Stimulated activated CD4-positive, alpha-beta T cell treated with anti-CD3 and anti-CD28 coated beads, Interleukin-12 subunit alpha, Interleukin-12 subunit beta, amount 100 ng/mL, for 48 hours (primary cell): ENCODE measurements around the gene NEU2.
A peak's percentile ranks its signal among the peaks of the same experiment; 100 is the strongest.
"Not testable (repeated sequence)": the region's sequence is repeated elsewhere in the genome, so short reads cannot be mapped to it uniquely, and the experiment has no call there.

Experiments used
- DNase-seq, 3 donors: peaks; one replicate each; pipeline ENCODE4 v3.0.0-alpha.2; 2020; ENCODE audit warnings: low read depth in 2 of 3, low spot score in 1 of 3

NEU2 gene

GRCh38 chr2:233010569-233011267 lies 21.8 kb upstream of the NEU2 start:
- no peak for DNase-seq

DNA sequence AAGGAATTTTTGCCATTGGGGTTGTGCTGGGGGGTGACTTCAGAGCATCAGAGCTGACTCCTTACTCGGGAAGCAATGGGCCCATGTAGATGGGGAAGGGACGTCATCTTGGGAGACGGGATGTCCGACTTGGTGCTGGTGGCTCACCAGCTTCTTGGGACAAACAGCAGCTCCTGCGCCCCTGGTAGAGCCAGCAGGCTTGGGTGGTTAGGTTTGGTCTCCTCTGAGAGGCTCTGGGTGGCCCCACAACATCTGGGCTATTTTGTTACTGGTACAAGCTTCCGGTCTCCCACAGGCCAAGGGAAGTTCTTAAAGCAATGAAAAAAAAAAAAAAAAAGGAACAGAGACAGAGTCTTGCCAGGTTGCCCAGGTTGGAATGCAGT lies 21.2 kb upstream of the NEU2 start:
- no peak for DNase-seq

- DNase-seq, result no peak
Observed at GRCh38 chr2:233011702-233012131, 20.8 kb upstream of the NEU2 start.

DNA sequence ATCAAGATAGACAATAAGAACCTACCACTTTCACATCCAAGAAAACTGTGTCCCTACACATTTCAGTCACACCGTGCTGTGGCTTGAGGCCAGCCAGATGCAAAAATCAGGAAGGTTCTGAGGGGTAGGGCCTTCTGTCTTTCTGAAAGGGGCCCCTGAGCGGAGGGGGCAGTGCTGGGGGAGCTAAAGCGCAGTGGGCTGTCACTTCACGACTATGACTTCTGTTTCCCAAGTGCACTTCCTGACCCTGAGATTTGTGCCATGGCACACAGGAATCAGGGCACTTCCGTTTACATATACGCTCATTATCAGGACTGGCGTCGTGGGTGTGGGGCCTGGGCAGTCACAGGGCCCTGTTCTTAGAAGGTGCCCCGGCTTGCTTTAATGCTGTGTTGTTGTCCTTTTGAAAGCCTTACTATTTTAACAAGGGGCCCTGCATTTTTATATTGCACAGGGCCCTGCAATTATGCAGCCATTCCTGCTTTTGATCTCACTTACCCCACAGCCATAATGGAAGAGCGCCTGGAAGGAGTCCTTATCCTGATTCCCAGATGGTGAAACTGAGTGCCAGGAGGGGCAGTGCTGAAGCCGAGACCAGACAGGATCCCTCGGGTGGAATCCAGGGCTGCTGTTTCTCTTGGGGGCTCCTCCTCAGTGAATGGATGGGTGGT lies 20.0 kb upstream of the NEU2 start:
- DNase-seq, result no peak

GRCh38 chr2:233013027-233013461 lies 19.4 kb upstream of the NEU2 start, which contains the start of gene NGEF:
Gene NGEF, minus strand, starts transcription at chr2:233013256. Its CDS starts 38,366 bp downstream, at chr2:232974890.
- DNase-seq, result no peak

GRCh38 chr2:233013650-233014049 lies 18.8 kb upstream of the NEU2 start:
- DNase-seq, result no peak

DNA sequence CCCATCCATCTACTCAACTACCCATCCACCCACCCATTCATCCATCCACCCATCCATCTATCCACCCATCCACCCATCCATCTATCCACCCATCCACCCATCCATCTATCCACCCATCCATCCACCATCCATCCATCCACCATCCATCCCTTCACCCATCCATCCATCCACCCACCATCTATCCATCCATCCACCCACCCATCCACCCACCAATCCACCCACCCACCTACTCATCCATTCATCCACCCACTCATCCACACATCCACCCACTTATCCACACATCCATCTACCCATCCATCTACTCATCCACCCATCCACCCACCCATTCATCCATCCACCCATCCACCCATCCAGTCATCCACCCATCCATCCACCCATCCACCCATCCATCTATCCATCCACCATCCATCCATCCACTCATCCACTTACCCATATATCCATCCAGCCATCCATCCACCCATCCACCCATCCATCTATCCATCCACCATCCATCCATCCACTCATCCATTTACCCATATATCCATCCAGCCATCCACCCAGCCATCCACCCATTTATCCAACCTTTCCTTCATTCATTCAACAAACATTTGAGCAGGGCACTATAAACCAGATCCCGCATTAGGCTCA lies 17.3 kb upstream of the NEU2 start:
- DNase-seq, result no peak

DNA sequence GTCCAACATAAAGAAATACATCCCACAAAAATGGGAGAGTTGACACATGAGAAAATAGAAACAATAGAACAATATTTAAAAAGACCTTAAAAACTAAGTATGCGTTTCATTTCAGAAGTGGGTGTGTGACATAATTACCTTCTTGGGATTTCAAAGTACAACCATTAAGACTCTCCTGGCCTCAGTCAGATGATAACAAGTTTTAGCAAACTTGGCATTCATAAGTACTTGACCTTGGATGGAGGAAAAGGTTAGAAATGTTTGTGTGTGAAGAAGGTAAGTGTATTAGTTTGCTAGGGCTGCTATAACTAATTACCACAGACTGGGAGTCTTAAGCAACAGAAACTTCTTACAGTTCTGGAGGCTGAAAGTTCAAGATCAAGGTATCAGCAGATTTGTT lies 14.5 kb upstream of the NEU2 start:
- DNase-seq, result no peak

GRCh38 chr2:233019610-233020009 lies 12.9 kb upstream of the NEU2 start:
- not testable (repeated sequence) for DNase-seq

GRCh38 chr2:233020454-233020853 lies 12.0 kb upstream of the NEU2 start:
- no peak for DNase-seq

DNA sequence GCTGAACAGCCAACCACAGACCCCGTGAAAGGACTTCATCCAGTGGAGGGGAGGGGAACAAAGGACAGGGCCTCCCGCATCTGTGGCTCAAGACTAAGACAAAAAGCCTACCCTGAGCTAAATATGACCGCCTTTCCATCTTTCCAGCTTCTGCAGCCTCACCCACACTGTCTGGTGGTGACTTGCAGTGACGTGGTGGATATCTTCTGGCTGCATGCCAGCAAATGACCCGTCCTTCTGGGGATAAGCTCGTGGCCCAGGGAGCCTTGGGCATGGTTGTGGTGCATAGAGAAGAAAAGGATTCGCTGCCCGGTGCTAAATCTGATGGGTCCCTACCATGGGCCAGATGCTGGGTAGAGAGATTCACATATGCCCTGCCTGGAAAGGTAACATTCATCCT lies 10.7 kb upstream of the NEU2 start:
- DNase-seq, result no peak

GRCh38 chr2:233022561-233022960 lies 9.9 kb upstream of the NEU2 start:
- no peak for DNase-seq

DNA sequence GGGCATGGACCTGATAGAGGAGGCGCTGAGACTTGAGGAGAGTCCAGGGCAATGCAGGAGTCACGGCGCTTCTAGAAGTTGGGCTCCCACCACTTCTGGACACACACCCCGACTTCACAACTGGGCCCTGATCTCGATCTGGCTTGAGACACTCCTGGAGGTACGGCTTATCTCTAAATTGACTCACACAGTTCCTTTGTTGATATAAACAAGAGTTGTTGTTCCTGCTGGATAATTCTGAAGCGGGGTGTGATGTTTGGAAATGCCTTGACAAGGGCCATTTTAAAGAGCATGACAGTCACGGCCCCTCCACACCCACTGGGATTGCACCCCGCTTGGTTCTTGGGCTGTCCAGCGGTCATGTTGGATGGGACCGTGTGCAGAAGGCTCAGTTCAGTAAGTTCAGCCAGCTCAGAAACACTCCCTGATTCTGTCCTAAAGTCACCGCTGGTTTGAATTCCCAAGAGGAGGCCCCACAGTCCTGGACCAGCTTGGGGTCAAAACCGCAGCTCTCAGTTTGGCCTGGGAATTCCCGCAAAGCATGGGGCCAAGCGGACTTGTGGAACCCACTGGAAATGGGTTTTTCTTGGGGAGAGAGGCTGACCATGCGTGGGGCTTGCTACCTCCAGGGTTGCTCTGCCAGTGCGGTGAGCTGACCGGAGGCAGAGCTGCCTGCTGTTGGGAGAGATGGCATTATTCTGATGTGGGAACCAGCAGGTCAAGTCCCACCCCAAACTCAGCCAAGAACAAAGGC lies 9.3 kb upstream of the NEU2 start:
- DNase-seq, result no peak

- no peak for DNase-seq
Observed at GRCh38 chr2:233023761-233024410, 8.6 kb upstream of the NEU2 start.

GRCh38 chr2:233025706-233026105 lies 6.8 kb upstream of the NEU2 start:
- DNase-seq, result no peak

DNA sequence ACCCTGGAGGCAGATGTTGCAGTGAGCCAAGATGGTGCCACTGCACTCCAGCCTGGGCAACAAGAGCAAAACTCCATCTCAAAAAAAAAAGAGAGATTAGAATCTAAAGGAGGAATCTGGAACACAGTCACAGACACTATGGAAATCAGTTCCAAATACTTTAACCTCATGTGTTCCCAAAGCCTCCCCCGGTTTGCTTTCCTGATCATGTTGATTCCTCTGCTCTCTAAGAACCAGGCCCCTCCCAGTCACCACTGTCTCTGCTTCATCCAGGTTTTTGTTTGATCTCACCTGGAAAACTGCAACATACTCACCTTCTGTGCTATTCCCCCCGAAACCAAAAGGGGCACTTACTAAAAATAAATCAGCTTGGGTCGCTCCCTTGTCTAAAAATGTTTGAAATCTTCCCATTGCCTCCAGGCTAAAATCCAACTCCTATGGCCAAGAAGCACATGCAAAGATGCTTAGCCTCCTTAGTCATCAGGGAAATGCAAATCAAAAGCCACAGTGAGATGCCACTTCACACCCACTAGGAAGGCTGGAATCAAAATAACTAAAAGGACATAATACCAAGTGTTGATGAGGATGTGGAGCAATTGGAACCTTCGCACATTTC lies 6.2 kb upstream of the NEU2 start:
- no peak for DNase-seq

DNA sequence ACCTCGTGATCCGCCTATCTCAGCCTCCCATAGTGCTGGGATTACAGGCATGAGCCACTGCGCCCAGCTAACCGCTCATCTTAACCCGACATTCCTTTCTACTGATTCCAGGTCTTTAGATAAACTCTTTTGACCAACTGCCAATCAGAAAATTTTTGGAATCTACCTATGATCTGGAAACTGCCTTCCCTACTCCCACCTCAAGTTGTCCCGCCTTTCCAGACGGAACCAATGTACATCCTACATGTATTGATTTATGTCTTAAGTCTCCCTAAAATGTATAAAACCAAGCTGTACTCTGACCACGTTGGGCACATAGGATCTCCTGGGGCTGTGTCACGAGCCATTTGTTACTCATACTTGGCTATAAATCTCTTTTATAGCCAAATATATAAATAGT lies 3.2 kb upstream of the NEU2 start:
- DNase-seq, result no peak

- DNase-seq, result no peak
Observed at GRCh38 chr2:233031556-233032500, 644 bp upstream of the NEU2 start.

DNA sequence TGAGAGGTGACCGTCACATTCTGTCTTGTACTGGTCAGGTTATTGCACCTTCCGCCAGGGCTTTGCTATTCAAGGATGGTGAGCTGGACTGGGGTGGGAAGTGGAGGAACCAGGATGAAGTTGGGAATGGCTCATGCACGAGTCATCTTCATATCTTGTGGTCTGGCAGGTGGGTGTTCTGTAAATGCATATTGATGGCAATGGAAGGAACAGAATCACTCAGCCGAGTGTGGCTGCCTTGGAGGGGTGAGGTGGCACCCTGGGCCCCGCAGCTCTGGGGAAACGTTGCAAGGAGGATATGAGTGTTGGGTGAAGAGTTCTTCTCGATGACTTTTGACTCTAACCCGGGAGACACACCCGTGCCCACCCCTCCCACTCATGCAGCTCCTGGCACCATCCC lies 1.2 kb downstream of the NEU2 start:
- DNase-seq, result peak in 1 of 3 donors; percentile 7
